H1 (cell line): ENCODE results near the gene IL32. TPM values are rescaled to one million over a fixed set of nuclear protein-coding genes. Genes with fewer than 3 reads are reported as not detected.

Experiments
- BCL11A ChIP-seq, 2 experiments: IDR thresholded peaks; one replicate each; pipeline ENCODE4 v1.6.1; 2011; ENCODE audit warnings: low read depth in 2 of 2, low read length in 2 of 2, mild to moderate bottlenecking in 2 of 2
- KDM1A ChIP-seq: fragments of 200-600, 300-600 bp; sonication (generic); IDR thresholded peaks from 2 replicates; pipeline ENCODE4 v1.7.1; 2016; ENCODE audit warnings: mild to moderate bottlenecking, low read length, borderline replicate concordance
- KDM5A ChIP-seq: fragments of 200-600 bp; IDR thresholded peaks from 2 replicates; pipeline ENCODE4 v1.7.1; 2012; ENCODE audit warnings: mild to moderate bottlenecking, low read length, inconsistent platforms, mixed read lengths
- RAD21 ChIP-seq, 2 experiments: IDR thresholded peaks in 1 of 2; conservative IDR thresholded peaks in 1 of 2; 2 replicates each; pipeline ENCODE4 v1.6.1; 2011; ENCODE audit warnings: low read depth in 2 of 2, low read length in 2 of 2, improper control_type of control experiment in 1 of 2, inconsistent platforms in 1 of 2, mild to moderate bottlenecking in 1 of 2, moderate library complexity in 1 of 2
- SIRT6 ChIP-seq: IDR thresholded peaks from one replicate; pipeline ENCODE4 v1.7.1; 2012; ENCODE audit warnings: low read length, inconsistent platforms
- polyA plus RNA-seq, 7 experiments: library from polyadenylated mRNA; depleted of rRNA in 3 of 7; stranded (reverse) in 5 of 7; unstranded in 2 of 7; fragments of >200 nt in 5 of 7; fragments of 200-250 nt in 2 of 7; gene quantifications; 1 replicate in 5 of 7; 2 replicates in 1 of 7; 4 replicates in 1 of 7; pipeline versions ENCODE4 v1.2.1 to v1.2.3, GENCODE V29; 2011 to 2013; ENCODE audit warnings: missing spikeins in 2 of 7, mixed read lengths in 2 of 7
- total RNA-seq: library from RNA; stranded (reverse); fragmentation: NEBNext Ultra II Directional; extraction: Animal tissue kit (Norgen Biotek cat#: 25700); gene quantifications from 2 replicates; pipeline ENCODE4 v1.2.1, GENCODE V29; 2021
- TF ChIP-seq, protein P1 (sequence below): IDR thresholded peaks from 2 replicates; pipeline ENCODE4 v1.6.1; 2012; ENCODE audit warnings: low read length, inconsistent platforms
- TF ChIP-seq, protein P2 (sequence below): fragments of 300-600 bp; sonication (generic); IDR thresholded peaks from 2 replicates; pipeline ENCODE4 v1.7.1; 2012; ENCODE audit warnings: low read length, moderate library complexity, mild to moderate bottlenecking, inconsistent platforms; ENCODE audit not compliant: insufficient replicate concordance

The IL32 gene
- total and polyA plus RNA-seq, 2 of the 8 experiments (the other 6 are each of a cell fraction or from before 2014, with no cell fraction given): 2.7 to 5.0 TPM

- TF ChIP-seq RAD21 (IDR thresholded peaks at IDR 0.05 in 1 of 2, conservative IDR thresholded peaks at IDR 0.05 in 1 of 2; ENCODE audit: low read depth in 2 of 2, low read length in 2 of 2) (no peak), KDM1A (no peak), BCL11A (IDR thresholded peaks at IDR 0.05; ENCODE audit: low read depth in 2 of 2, low read length in 2 of 2) (no peak), SIRT6 (no peak), KDM5A (no peak)
- TF ChIP-seq, protein P1, sequence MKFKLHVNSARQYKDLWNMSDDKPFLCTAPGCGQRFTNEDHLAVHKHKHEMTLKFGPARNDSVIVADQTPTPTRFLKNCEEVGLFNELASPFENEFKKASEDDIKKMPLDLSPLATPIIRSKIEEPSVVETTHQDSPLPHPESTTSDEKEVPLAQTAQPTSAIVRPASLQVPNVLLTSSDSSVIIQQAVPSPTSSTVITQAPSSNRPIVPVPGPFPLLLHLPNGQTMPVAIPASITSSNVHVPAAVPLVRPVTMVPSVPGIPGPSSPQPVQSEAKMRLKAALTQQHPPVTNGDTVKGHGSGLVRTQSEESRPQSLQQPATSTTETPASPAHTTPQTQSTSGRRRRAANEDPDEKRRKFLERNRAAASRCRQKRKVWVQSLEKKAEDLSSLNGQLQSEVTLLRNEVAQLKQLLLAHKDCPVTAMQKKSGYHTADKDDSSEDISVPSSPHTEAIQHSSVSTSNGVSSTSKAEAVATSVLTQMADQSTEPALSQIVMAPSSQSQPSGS: no peak
- TF ChIP-seq, protein P2, sequence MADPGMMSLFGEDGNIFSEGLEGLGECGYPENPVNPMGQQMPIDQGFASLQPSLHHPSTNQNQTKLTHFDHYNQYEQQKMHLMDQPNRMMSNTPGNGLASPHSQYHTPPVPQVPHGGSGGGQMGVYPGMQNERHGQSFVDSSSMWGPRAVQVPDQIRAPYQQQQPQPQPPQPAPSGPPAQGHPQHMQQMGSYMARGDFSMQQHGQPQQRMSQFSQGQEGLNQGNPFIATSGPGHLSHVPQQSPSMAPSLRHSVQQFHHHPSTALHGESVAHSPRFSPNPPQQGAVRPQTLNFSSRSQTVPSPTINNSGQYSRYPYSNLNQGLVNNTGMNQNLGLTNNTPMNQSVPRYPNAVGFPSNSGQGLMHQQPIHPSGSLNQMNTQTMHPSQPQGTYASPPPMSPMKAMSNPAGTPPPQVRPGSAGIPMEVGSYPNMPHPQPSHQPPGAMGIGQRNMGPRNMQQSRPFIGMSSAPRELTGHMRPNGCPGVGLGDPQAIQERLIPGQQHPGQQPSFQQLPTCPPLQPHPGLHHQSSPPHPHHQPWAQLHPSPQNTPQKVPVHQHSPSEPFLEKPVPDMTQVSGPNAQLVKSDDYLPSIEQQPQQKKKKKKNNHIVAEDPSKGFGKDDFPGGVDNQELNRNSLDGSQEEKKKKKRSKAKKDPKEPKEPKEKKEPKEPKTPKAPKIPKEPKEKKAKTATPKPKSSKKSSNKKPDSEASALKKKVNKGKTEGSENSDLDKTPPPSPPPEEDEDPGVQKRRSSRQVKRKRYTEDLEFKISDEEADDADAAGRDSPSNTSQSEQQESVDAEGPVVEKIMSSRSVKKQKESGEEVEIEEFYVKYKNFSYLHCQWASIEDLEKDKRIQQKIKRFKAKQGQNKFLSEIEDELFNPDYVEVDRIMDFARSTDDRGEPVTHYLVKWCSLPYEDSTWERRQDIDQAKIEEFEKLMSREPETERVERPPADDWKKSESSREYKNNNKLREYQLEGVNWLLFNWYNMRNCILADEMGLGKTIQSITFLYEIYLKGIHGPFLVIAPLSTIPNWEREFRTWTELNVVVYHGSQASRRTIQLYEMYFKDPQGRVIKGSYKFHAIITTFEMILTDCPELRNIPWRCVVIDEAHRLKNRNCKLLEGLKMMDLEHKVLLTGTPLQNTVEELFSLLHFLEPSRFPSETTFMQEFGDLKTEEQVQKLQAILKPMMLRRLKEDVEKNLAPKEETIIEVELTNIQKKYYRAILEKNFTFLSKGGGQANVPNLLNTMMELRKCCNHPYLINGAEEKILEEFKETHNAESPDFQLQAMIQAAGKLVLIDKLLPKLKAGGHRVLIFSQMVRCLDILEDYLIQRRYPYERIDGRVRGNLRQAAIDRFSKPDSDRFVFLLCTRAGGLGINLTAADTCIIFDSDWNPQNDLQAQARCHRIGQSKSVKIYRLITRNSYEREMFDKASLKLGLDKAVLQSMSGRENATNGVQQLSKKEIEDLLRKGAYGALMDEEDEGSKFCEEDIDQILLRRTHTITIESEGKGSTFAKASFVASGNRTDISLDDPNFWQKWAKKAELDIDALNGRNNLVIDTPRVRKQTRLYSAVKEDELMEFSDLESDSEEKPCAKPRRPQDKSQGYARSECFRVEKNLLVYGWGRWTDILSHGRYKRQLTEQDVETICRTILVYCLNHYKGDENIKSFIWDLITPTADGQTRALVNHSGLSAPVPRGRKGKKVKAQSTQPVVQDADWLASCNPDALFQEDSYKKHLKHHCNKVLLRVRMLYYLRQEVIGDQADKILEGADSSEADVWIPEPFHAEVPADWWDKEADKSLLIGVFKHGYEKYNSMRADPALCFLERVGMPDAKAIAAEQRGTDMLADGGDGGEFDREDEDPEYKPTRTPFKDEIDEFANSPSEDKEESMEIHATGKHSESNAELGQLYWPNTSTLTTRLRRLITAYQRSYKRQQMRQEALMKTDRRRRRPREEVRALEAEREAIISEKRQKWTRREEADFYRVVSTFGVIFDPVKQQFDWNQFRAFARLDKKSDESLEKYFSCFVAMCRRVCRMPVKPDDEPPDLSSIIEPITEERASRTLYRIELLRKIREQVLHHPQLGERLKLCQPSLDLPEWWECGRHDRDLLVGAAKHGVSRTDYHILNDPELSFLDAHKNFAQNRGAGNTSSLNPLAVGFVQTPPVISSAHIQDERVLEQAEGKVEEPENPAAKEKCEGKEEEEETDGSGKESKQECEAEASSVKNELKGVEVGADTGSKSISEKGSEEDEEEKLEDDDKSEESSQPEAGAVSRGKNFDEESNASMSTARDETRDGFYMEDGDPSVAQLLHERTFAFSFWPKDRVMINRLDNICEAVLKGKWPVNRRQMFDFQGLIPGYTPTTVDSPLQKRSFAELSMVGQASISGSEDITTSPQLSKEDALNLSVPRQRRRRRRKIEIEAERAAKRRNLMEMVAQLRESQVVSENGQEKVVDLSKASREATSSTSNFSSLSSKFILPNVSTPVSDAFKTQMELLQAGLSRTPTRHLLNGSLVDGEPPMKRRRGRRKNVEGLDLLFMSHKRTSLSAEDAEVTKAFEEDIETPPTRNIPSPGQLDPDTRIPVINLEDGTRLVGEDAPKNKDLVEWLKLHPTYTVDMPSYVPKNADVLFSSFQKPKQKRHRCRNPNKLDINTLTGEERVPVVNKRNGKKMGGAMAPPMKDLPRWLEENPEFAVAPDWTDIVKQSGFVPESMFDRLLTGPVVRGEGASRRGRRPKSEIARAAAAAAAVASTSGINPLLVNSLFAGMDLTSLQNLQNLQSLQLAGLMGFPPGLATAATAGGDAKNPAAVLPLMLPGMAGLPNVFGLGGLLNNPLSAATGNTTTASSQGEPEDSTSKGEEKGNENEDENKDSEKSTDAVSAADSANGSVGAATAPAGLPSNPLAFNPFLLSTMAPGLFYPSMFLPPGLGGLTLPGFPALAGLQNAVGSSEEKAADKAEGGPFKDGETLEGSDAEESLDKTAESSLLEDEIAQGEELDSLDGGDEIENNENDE: no peak
These were observed 8.0 kb upstream of the IL32 start (continued) for GRCh38 chr16:3057181-3058138.
